ENCODE data around the gene SLC41A2. TPM values are rescaled to one million over a fixed set of nuclear protein-coding genes. Genes with fewer than 3 reads are reported as not detected.
"Not testable (repeated sequence)": the region's sequence is repeated elsewhere in the genome, so short reads cannot be mapped to it uniquely, and the experiment has no call there.

Gene SLC41A2
- total RNA-seq, 1 donor from 2014 or later, result 11.9 TPM

DNA sequence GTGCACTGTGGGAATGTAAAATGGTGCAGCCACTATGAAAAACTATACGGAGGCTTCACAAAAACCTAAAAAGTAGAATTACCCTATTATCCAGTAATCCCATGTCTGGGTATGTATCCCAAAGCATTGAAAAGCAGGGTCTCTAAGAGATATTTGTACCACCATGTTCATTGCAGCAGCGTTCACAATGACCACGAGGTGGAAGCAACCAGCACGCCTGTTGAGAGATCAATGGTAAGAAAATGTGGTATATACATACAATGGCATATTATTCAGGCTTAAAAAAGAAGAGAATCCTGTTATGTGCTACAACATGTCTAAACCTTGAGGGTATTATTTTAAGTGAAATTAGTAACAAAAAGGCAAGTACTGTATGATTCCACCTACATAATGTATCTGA is 27.1 kb upstream of the SLC41A2 start:
- Histone ChIP-seq H4K20me1 (ENCODE audit: low read depth) (peaks cover 16% of the 10 kb centered on the region), H3K36me3 (peaks cover 14% of the 10 kb centered on the region), H3K79me2 (ENCODE audit: low read depth) (peaks cover 39% of the 10 kb centered on the region), H3F3A (ENCODE audit: low read depth) (no peaks in the 10 kb centered on the region), H3K4me3 (no peak overlapping the region), H2AFZ (replicated peaks) (peak overlapping the region; percentile 60), H3K27ac (no peak overlapping the region), H3K9ac (no peak overlapping the region), H3K9me3 (ENCODE audit: low read depth) (no peaks in the 10 kb centered on the region), H3K4me2 (no peak overlapping the region), H3K27me3 (no peaks in the 10 kb centered on the region), H3K4me1 (peaks cover 10% of the 10 kb centered on the region)
- TF ChIP-seq EZH2 (IDR thresholded peaks at IDR 0.05) (no peak), EZH2phosphoT487 (IDR thresholded peaks at IDR 0.05) (no peak)
- TF ChIP-seq, protein P1, sequence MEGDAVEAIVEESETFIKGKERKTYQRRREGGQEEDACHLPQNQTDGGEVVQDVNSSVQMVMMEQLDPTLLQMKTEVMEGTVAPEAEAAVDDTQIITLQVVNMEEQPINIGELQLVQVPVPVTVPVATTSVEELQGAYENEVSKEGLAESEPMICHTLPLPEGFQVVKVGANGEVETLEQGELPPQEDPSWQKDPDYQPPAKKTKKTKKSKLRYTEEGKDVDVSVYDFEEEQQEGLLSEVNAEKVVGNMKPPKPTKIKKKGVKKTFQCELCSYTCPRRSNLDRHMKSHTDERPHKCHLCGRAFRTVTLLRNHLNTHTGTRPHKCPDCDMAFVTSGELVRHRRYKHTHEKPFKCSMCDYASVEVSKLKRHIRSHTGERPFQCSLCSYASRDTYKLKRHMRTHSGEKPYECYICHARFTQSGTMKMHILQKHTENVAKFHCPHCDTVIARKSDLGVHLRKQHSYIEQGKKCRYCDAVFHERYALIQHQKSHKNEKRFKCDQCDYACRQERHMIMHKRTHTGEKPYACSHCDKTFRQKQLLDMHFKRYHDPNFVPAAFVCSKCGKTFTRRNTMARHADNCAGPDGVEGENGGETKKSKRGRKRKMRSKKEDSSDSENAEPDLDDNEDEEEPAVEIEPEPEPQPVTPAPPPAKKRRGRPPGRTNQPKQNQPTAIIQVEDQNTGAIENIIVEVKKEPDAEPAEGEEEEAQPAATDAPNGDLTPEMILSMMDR (IDR thresholded peaks at IDR 0.05), result no peak
- Mint-ChIP-seq H3K9me3 (no peaks in the 10 kb centered on the region), H3K27ac (no peak overlapping the region), H3K4me3 (peak overlapping the region; percentile 90), H3K27me3 (ENCODE audit: insufficient read depth, low read depth) (no peaks in the 10 kb centered on the region), H3K36me3 (peaks cover 16% of the 10 kb centered on the region), H3K4me1 (peaks cover 15% of the 10 kb centered on the region)
- no peak for DNase-seq (ENCODE audit: low spot score)

DNA sequence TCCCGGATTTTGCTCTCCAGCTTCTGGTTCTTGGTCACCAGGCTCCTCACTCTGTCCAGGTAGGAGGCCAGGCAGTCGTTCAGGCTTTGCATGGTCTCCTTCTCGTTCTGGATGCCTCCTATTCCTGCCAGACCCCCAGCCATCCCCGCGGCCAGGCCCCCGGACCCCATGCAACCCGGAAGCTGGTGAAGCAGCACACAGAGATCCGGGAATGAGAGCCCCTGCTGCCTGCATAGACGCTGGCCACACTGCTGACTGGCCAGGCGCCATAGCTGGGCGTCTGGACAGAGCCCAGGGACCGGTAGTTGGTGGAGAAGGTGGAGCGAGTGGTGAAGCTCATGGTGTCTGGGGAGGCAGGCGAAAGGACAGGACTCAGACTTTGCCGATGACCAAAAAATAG is 19.6 kb upstream of the SLC41A2 start:
- H3K9me3 Mint-ChIP-seq, H3K27ac Mint-ChIP-seq, H3K36me3 Mint-ChIP-seq: not testable (repeated sequence)

DNA sequence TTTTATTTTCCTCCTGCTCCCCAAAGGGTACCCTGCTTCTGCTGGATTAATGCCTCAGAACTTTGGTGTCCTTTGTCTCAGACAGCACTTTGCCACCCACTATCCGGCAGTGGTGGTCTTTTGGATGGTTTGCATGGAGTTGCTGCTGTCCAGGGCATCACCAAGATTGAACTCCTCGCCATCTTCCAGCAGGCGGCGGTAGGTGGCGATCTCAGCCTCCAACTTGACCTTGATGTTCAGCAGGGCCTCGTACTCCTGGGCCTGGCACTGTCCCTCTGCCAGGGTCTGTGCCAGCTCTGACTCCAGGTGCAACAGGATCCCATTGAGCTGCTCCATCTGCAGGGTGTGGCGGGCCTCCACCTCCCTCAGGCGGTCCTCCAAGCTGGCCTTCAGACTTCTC is 18.6 kb upstream of the SLC41A2 start:
- Mint-ChIP-seq H3K36me3 (no peaks in the 10 kb centered on the region), H3K4me1 (no peaks in the 10 kb centered on the region), H3K4me3 (no peak overlapping the region), H3K27me3 (ENCODE audit: insufficient read depth, low read depth) (peaks cover 3% of the 10 kb centered on the region), H3K9me3 (peaks cover 3% of the 10 kb centered on the region), H3K27ac (no peak overlapping the region)
- no peaks in the 10 kb centered on the region for H3F3A ChIP-seq (ENCODE audit: low read depth)
- no peaks in the 10 kb centered on the region for H3K9me3 ChIP-seq (ENCODE audit: low read depth)
- H2AFZ ChIP-seq (replicated peaks), result no peak overlapping the region
- H3K27me3 ChIP-seq, result no peaks in the 10 kb centered on the region
- no peaks in the 10 kb centered on the region for H3K36me3 ChIP-seq
- H3K4me1 ChIP-seq, result no peaks in the 10 kb centered on the region
- TF ChIP-seq EZH2phosphoT487 (IDR thresholded peaks at IDR 0.05), result no peak
- TF ChIP-seq EZH2 (IDR thresholded peaks at IDR 0.05), result no peak
- TF ChIP-seq, protein P1 (IDR thresholded peaks at IDR 0.05), result peak; percentile 7
- H4K20me1 ChIP-seq (ENCODE audit: low read depth), result no peaks in the 10 kb centered on the region
- H3K9ac ChIP-seq, result no peak overlapping the region
- no peak for DNase-seq (ENCODE audit: low spot score)
- H3K4me2 ChIP-seq, result no peak overlapping the region
- H3K27ac ChIP-seq, result no peak overlapping the region
- no peaks in the 10 kb centered on the region for H3K79me2 ChIP-seq (ENCODE audit: low read depth)
- H3K4me3 ChIP-seq, result no peak overlapping the region

More for the DNA sequence above, 19.6 kb upstream of the SLC41A2 start:
- H3K79me2 ChIP-seq (ENCODE audit: low read depth); H3K27ac ChIP-seq; H2AFZ ChIP-seq (replicated peaks); H3K27me3 ChIP-seq; H4K20me1 ChIP-seq (ENCODE audit: low read depth); H3K4me3 Mint-ChIP-seq; H3K36me3 ChIP-seq; H3K27me3 Mint-ChIP-seq (ENCODE audit: insufficient read depth, low read depth); H3K4me1 Mint-ChIP-seq; H3K4me3 ChIP-seq; H3K9me3 ChIP-seq (ENCODE audit: low read depth); H3K4me1 ChIP-seq; H3K9ac ChIP-seq; H3K4me2 ChIP-seq; H3F3A ChIP-seq (ENCODE audit: low read depth); DNase-seq (ENCODE audit: low spot score): not testable (repeated sequence)

DNA sequence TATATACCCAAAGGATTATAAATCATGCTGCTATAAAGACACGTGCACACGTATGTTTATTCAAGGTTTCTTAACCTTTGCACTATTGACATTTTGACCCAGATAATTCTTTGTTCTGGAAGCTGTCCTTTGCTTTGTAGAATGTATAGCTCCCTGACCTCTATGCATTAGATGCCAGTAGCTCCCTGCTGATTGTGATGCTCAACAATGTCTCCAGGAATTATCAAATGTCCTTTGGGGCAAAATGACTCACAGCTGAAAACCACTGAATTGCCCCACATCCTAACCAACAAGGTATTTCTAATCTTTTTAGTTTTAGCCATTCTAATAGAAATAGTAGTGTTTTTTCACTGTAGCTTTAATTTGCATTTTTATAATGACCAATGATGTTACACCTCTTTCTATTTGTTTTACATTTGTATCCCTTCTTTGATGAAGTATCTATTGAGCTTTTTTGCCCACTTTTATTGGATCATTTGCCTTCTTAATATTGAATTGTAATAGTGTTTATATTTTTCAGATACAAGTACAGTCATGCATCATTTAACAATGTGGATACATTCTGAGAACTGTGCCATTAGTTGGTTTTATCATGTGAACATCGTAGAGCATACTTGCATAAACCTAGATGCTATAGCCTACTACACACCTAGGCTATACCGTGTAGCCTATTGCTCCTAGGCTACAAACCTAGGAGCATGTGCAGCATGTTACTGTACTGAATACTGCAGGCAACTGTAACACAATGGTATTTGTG is 17.7 kb upstream of the SLC41A2 start:
- Mint-ChIP-seq H3K4me3 (no peak overlapping the region), H3K36me3 (no peaks in the 10 kb centered on the region), H3K9me3 (peaks cover 3% of the 10 kb centered on the region), H3K27me3 (ENCODE audit: insufficient read depth, low read depth) (peaks cover 3% of the 10 kb centered on the region), H3K27ac (no peak overlapping the region), H3K4me1 (no peaks in the 10 kb centered on the region)
- TF ChIP-seq EZH2 (IDR thresholded peaks at IDR 0.05) (no peak), EZH2phosphoT487 (IDR thresholded peaks at IDR 0.05) (no peak)
- H3K4me3 ChIP-seq, result no peak overlapping the region
- DNase-seq (ENCODE audit: low spot score), result no peak
- no peak overlapping the region for H3K9ac ChIP-seq
- H3K27me3 ChIP-seq, result no peaks in the 10 kb centered on the region
- no peaks in the 10 kb centered on the region for H3K9me3 ChIP-seq (ENCODE audit: low read depth)
- H3K4me1 ChIP-seq, result no peaks in the 10 kb centered on the region
- H4K20me1 ChIP-seq (ENCODE audit: low read depth), result no peaks in the 10 kb centered on the region
- no peaks in the 10 kb centered on the region for H3K79me2 ChIP-seq (ENCODE audit: low read depth)
- H3K36me3 ChIP-seq, result no peaks in the 10 kb centered on the region
- no peak overlapping the region for H2AFZ ChIP-seq (replicated peaks)
- no peak overlapping the region for H3K4me2 ChIP-seq
- no peaks in the 10 kb centered on the region for H3F3A ChIP-seq (ENCODE audit: low read depth)
- H3K27ac ChIP-seq, result no peak overlapping the region

All from neural progenitor cell (in vitro differentiated cells).